Endothelial cell of umbilical vein (primary cell): Measurements from ENCODE around the gene FHIT. TPM values are rescaled to one million over a fixed set of nuclear protein-coding genes. Genes with fewer than 3 reads are reported as not detected.

Experiments
- BruUV-seq: library from RNA; stranded (reverse); fragments of 400-500 nt; replicated peaks from 2 replicates; lab custom pipeline; 2021; lab: Mats Ljungman, UMichigan
- CTCF ChIA-PET: fragments of 300-600, 350-600 bp; sonication (Branson Sonifier 250); formaldehyde crosslinking; loops from one replicate; lab custom pipeline; 2021; ENCODE audit warnings: antibody characterized with exemption, inconsistent platforms; lab: Charles Lee
- POLR2A ChIA-PET: fragments of 300-600, 350-600 bp; sonication (Branson Sonifier 250); formaldehyde crosslinking; loops from one replicate; lab custom pipeline; 2021; ENCODE audit warnings: antibody characterized with exemption, inconsistent platforms; lab: Charles Lee
- DNase-seq: peaks from one replicate; pipeline ENCODE4 v3.0.0-alpha.2; 2011; ENCODE audit warnings: low read depth, low spot score
- FAIRE-seq: peaks from 2 replicates; lab custom pipeline; 2011; peaks lifted over from hg19 to GRCh38; lab: Jason Lieb, UNC
- H2AFZ ChIP-seq: 2 replicates; pipeline ENCODE4 v1.6.0; 2012; ENCODE audit warnings: low read depth, low read length, control low read depth, inconsistent platforms
- H3K27ac ChIP-seq: 2 replicates; pipeline ENCODE4 v1.5.1; 2011; ENCODE audit warnings: low read depth, mild to moderate bottlenecking, control low read depth, low read length, moderate library complexity; ENCODE audit not compliant: insufficient read depth
- H3K27me3 ChIP-seq, 2 experiments: 2 replicates each; pipeline versions ENCODE4 v1.6.0 to v1.6.1; 2011; ENCODE audit warnings: low read length in 2 of 2, mixed read lengths in 1 of 2; ENCODE audit not compliant: control insufficient read depth in 2 of 2, insufficient read depth in 2 of 2
- H3K36me3 ChIP-seq, 2 experiments: 2 replicates in 1 of 2; 3 replicates in 1 of 2; pipeline ENCODE4 v1.5.1; 2011; ENCODE audit warnings: low read length in 2 of 2, mild to moderate bottlenecking in 1 of 2, moderate library complexity in 1 of 2; ENCODE audit not compliant: control insufficient read depth in 2 of 2, insufficient read depth in 2 of 2; ENCODE audit errors: extremely low read depth in 1 of 2
- H3K4me1 ChIP-seq: 3 replicates; pipeline ENCODE4 v1.5.1; 2011; ENCODE audit warnings: mild to moderate bottlenecking, low read length; ENCODE audit not compliant: control insufficient read depth, insufficient read depth; ENCODE audit errors: extremely low read depth
- H3K4me2 ChIP-seq: 2 replicates; pipeline ENCODE4 v1.6.1; 2011; ENCODE audit warnings: low read length, control low read depth, mixed read lengths; ENCODE audit not compliant: insufficient read depth
- H3K4me3 ChIP-seq, 3 experiments: fragments of 200-600 bp in 1 of 3; sonication (generic), shearing (Covaris generic) in 1 of 3; replicated peaks in 1 of 3; 2 replicates each; pipeline ENCODE4 v1.5.1; 2011 to 2016; ENCODE audit warnings: control low read depth in 3 of 3, low read length in 3 of 3, mild to moderate bottlenecking in 2 of 3, inconsistent platforms in 1 of 3, low read depth in 1 of 3, moderate library complexity in 1 of 3; ENCODE audit not compliant: insufficient read depth in 1 of 3
- H3K79me2 ChIP-seq: 2 replicates; pipeline ENCODE4 v1.6.0; 2012; ENCODE audit warnings: low read length, inconsistent platforms; ENCODE audit not compliant: control insufficient read depth, insufficient read depth
- H3K9ac ChIP-seq: replicated peaks from 2 replicates; pipeline ENCODE3; 2011; ENCODE audit warnings: low read length, control low read depth; ENCODE audit not compliant: insufficient read depth; ENCODE audit errors: extremely low read depth
- H3K9me1 ChIP-seq: replicated peaks from 3 replicates; pipeline ENCODE4 v1.6.0; 2011; ENCODE audit warnings: mild to moderate bottlenecking, low read length; ENCODE audit not compliant: control insufficient read depth, insufficient read depth; ENCODE audit errors: extremely low read depth
- H3K9me3 ChIP-seq: replicated peaks from 2 replicates; pipeline ENCODE4 v1.5.1; 2012; ENCODE audit warnings: low read length, inconsistent platforms; ENCODE audit not compliant: control insufficient read depth, insufficient read depth
- H4K20me1 ChIP-seq: replicated peaks from 2 replicates; pipeline ENCODE3; 2011; ENCODE audit warnings: mild to moderate bottlenecking, low read length; ENCODE audit not compliant: control insufficient read depth, insufficient read depth; ENCODE audit errors: extremely low read depth
- CTCF ChIP-seq, 2 donors: IDR thresholded peaks; 1 replicate in 1 of 2; 2 replicates in 1 of 2; pipeline ENCODE4 v1.5.1; 2011; ENCODE audit warnings: low read length in 2 of 2, mild to moderate bottlenecking in 2 of 2, moderate library complexity in 2 of 2, control low read depth in 1 of 2, inconsistent platforms in 1 of 2, low read depth in 1 of 2; ENCODE audit not compliant: insufficient read depth in 1 of 2; ENCODE audit errors: extremely low read depth in 1 of 2
- EZH2 ChIP-seq: IDR thresholded peaks from 2 replicates; pipeline ENCODE4 v1.6.1; 2012; ENCODE audit warnings: borderline replicate concordance, low read depth, mild to moderate bottlenecking, moderate library complexity, low read length, inconsistent platforms; ENCODE audit not compliant: severe bottlenecking
- FOS ChIP-seq: IDR thresholded peaks from 2 replicates; pipeline ENCODE4 v1.6.1; 2011; ENCODE audit warnings: mild to moderate bottlenecking, low read length, moderate library complexity, borderline replicate concordance; ENCODE audit not compliant: insufficient read depth
- GATA2 ChIP-seq: IDR thresholded peaks from 2 replicates; pipeline ENCODE4 v1.7.0; 2011; ENCODE audit warnings: low read depth, mild to moderate bottlenecking, moderate library complexity, mixed read lengths, low read length; ENCODE audit not compliant: insufficient read length, insufficient read depth
- JUN ChIP-seq: IDR thresholded peaks from 2 replicates; pipeline ENCODE4 v1.6.1; 2011; ENCODE audit warnings: borderline replicate concordance, low read depth; ENCODE audit not compliant: insufficient read length, insufficient read depth
- MAX ChIP-seq: IDR thresholded peaks from 2 replicates; pipeline ENCODE4 v1.6.1; 2011; ENCODE audit not compliant: insufficient read depth, insufficient read length
- MYC ChIP-seq: IDR thresholded peaks from one replicate; pipeline ENCODE4 v1.6.1; 2011; ENCODE audit warnings: mild to moderate bottlenecking, low read depth, low read length
- POLR2A ChIP-seq: IDR thresholded peaks from 2 replicates; pipeline ENCODE4 v1.6.1; 2012; ENCODE audit warnings: low read depth, mild to moderate bottlenecking, control low read depth, low read length
- POLR2AphosphoS5 ChIP-seq: IDR thresholded peaks from 2 replicates; pipeline ENCODE4 v1.6.1; 2012; ENCODE audit warnings: low read depth, mild to moderate bottlenecking, control low read depth, low read length, moderate library complexity; ENCODE audit not compliant: insufficient read depth
- dilution Hi-C: fragments of 300-500 bp; cut with MboI; formaldehyde crosslinking; loops from one replicate; pipeline ENCODE4 v1.15.0; 2019; ENCODE audit warnings: low sequenced_read_pairs; ENCODE audit not compliant: extremely low pct_ligation_motif_present
- intact Hi-C: fragments of 100-400 bp; cut with micrococcal nuclease; formaldehyde crosslinking; loops from one replicate; pipeline ENCODE4 v1.10.0; 2022
- polyA plus RNA-seq, 4 experiments: library from polyadenylated mRNA; depleted of rRNA in 3 of 4; stranded (reverse) in 3 of 4; unstranded in 1 of 4; fragments of >200 nt; gene quantifications; 2 replicates each; pipeline versions ENCODE4 v1.2.1 to v1.2.3, GENCODE V29; 2011 to 2012; ENCODE audit warnings: missing spikeins in 1 of 4
- total RNA-seq: library from RNA; stranded (reverse); gene quantifications from 2 replicates; pipeline ENCODE4 v1.2.3, GENCODE V29; 2021

The FHIT gene
- total and polyA plus RNA-seq, 2 donors (not counting 3 experiments of a cell fraction or from before 2014, with no cell fraction given) = 0.47 to 2.2 TPM

DNA sequence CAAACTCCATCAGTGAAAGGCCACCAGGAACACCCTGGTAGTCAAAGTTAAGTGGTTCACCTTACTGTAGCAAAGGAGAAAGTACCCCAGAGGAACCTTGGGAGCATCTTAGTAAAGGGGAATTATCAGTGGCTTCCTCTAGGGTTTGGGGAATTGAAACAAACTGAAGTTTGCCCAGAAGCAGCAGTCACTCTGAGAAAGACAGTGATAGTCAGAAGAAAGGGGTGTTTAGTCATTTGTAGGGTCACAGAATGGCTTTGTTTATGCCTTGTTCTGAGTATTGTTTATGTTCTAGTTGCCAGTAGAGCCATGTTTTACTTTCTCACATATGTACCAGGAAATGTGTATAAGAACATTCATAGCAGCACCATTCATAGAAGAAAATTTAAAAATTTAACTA lies 93.8 kb downstream of the FHIT start:
- no TSS peak for BruUV-seq
- Histone ChIP-seq H3K9me3 (no peaks in the 10 kb centered on the region), H3K9me1 (no peaks in the 10 kb centered on the region), H3K36me3 (no peaks in the 10 kb centered on the region), H3K4me2 (no peak overlapping the region), H2AFZ (no peak overlapping the region), H3K9ac (no peak overlapping the region), H4K20me1 (no peaks in the 10 kb centered on the region), H3K27ac (no peak overlapping the region), H3K4me3 (no peak overlapping the region), H3K79me2 (no peaks in the 10 kb centered on the region), H3K27me3 (no peaks in the 10 kb centered on the region), H3K4me1 (no peaks in the 10 kb centered on the region)
- FAIRE-seq (no peak), DNase-seq (no peak)
- ChIA-PET CTCF (no interaction called here), POLR2A (no interaction called here)
- TF ChIP-seq GATA2 (no peak), FOS (no peak), EZH2 (no peak), JUN (no peak), MYC (no peak), POLR2AphosphoS5 (no peak), POLR2A (no peak), MAX (no peak), CTCF (IDR thresholded peaks at IDR 0.05; ENCODE audit: extremely low read depth in 1 of 2, insufficient read depth in 1 of 2, low read depth in 1 of 2, low read length in 2 of 2) (no peak)
- intact Hi-C loops (no loop called here), dilution Hi-C loops (no loop called here)
